ENCODE measurements around the gene GRAMD1A.
A peak's percentile ranks its signal among the peaks of the same experiment; 100 is the strongest.

DNA sequence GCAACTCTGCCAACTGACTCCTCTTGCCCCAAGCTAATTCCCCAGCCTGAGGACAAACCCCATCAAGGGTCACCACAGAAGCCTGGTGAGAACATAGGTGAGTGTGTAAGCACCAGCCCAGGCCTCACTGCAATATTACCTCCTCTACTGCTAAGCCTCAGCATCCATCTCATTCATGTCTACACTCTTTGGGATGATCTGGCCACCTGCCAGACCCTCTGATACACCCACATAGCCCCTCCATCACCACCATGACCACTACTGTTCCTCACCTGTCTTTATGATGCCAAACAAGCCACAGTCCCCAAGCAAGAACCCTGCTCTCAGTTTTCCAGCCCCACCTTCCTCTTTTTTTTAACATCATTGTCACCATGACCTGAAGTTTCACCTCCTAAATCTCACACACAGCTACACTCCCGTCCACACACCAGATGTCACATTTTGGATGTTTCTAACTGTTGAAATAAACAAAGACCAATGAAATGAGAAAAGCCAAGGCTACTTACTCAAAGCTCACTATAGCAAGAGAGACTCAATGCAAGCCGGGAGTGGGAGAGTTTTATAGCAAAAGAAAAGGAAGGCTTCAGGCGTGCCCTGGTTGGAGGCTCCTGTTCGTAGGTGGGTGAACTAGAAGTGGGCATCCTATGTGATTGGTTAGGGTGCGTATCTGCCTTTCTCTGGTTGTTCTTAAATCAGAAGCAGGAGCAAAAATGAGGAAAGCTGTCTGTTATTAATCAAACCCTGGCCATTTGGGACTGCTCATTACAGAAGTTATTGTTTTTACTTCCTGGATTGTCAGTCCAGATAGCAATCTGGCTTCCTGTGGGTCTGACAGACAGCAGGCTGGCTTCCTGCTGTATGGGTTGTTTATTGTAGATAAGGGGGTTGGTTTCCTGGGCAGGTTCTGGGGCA, 38.1 kb upstream of the GRAMD1A start:
- TF ChIP-seq POLR2A (IDR thresholded peaks at IDR 0.05), result no peak
- peak in 1 of 3 donors; percentile 12 for TF ChIP-seq POLR2AphosphoS5 (IDR thresholded peaks at IDR 0.05)

All from transverse colon (tissue), 3 donors.